Measurements from ENCODE around the gene CD3E.

The CD3E gene

DNA sequence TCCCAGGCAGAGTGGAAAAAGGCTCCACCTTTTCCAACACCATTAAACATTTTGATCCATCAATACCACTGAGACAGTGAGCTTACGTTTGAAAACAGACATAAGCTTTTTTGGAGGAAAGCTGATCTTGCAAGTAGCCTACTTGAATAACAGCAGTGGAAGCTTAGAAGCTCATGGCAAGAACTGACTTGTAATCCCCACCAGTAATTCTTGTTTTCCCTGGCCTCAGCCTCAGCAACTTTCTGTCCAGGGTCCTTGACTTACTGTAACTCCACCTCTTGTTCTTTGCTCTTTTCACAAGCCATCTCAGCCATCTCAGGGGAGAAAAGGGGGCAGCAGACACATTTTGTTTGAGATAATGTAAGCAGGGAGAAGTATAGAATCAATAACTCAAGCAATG lies 28.1 kb upstream of the CD3E start:
- Histone ChIP-seq H3K4me3 (ENCODE audit: low read depth, low read length) (no peak overlapping the region), H3K14ac (ENCODE audit: low read length) (no peak overlapping the region), H3K9me3 (ENCODE audit: insufficient read depth, low read depth, low read length) (no peaks in the 10 kb centered on the region), H4K12ac (ENCODE audit: low read depth, low read length) (no peak overlapping the region), H3K36me3 (ENCODE audit: control insufficient read depth in 1 of 2, insufficient read depth in 2 of 2, low read length in 2 of 2) (no peaks in the 10 kb centered on the region), H2BK5ac (ENCODE audit: low read depth, low read length, poor library complexity) (no peak overlapping the region), H2BK120ac (ENCODE audit: insufficient read depth, low read length, poor library complexity) (no peak overlapping the region), H2AFZ (ENCODE audit: insufficient read depth, low read length, poor library complexity) (no peak overlapping the region), H4K8ac (ENCODE audit: low read depth, low read length) (no peak overlapping the region), H3K4me1 (ENCODE audit: control insufficient read depth in 1 of 2, insufficient read depth in 2 of 2, low read length in 2 of 2) (peaks cover 8 to 12% of the 10 kb centered on the region in 2 experiments), H3K18ac (ENCODE audit: low read length) (no peak overlapping the region), H3K9ac (ENCODE audit: low read length) (no peak overlapping the region), H3K4ac (ENCODE audit: low read depth, low read length) (no peak overlapping the region), H3K27ac (ENCODE audit: low read depth, low read length) (no peak overlapping the region), H2AK5ac (ENCODE audit: low read length) (no peak overlapping the region), H3K4me2 (ENCODE audit: low read length) (no peak overlapping the region), H3K23ac (ENCODE audit: low read length) (no peak overlapping the region), H3K27me3 (ENCODE audit: insufficient read depth, low read length) (no peaks in the 10 kb centered on the region), H2BK12ac (ENCODE audit: low read length) (no peak overlapping the region), H4K91ac (ENCODE audit: low read depth, low read length) (no peak overlapping the region), H3K79me1 (ENCODE audit: low read length) (peaks cover 3% of the 10 kb centered on the region), H3K79me2 (ENCODE audit: control insufficient read depth, insufficient read depth, low read length, poor library complexity) (no peaks in the 10 kb centered on the region)
- no CpG with 5 or more reads among the region's 1 CpG for WGBS (ENCODE audit: extremely low coverage, insufficient coverage, insufficient read length)
- no peak for DNase-seq

DNA sequence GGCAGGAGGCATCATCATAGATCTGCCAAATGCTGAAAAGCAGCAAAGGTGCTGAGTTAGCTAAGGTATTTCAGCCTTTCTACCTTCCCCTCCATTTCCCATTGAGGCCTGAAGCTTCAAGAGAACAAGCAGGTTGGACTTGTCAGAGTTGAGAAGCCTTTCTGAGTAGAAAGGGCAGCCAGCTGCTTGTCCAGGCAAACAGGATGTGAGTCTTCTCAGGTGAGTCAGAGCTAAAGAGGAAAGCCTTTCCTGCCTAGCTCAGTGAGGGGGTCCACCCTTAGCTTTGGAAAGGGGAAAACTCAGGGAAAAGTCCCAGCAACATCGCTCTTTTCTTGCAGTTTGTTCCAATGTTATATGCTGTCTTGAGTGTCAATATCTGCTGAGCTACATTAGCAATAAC lies 27.2 kb upstream of the CD3E start:
- H3K79me1 ChIP-seq (ENCODE audit: low read length) = peaks cover 3% of the 10 kb centered on the region
- no peak overlapping the region for H4K12ac ChIP-seq (ENCODE audit: low read depth, low read length)
- no peak overlapping the region for H3K9ac ChIP-seq (ENCODE audit: low read length)
- no peaks in the 10 kb centered on the region for H3K79me2 ChIP-seq (ENCODE audit: control insufficient read depth, insufficient read depth, low read length, poor library complexity)
- no peak overlapping the region for H3K4me3 ChIP-seq (ENCODE audit: low read depth, low read length)
- H2BK12ac ChIP-seq (ENCODE audit: low read length) = no peak overlapping the region
- no peak overlapping the region for H3K4me2 ChIP-seq (ENCODE audit: low read length)
- no peak overlapping the region for H2BK120ac ChIP-seq (ENCODE audit: insufficient read depth, low read length, poor library complexity)
- no peak overlapping the region for H3K23ac ChIP-seq (ENCODE audit: low read length)
- H3K4ac ChIP-seq (ENCODE audit: low read depth, low read length) = no peak overlapping the region
- H3K27me3 ChIP-seq (ENCODE audit: insufficient read depth, low read length) = no peaks in the 10 kb centered on the region
- no peak overlapping the region for H4K8ac ChIP-seq (ENCODE audit: low read depth, low read length)
- DNase-seq = peak in 1 of 2 donors; percentile 39
- peaks cover 8 to 12% of the 10 kb centered on the region in 2 experiments for H3K4me1 ChIP-seq (ENCODE audit: control insufficient read depth in 1 of 2, insufficient read depth in 2 of 2, low read length in 2 of 2)
- H3K18ac ChIP-seq (ENCODE audit: low read length) = no peak overlapping the region
- no CpG with 5 or more reads among the region's 1 CpG for WGBS (ENCODE audit: extremely low coverage, insufficient coverage, insufficient read length)
- H2AK5ac ChIP-seq (ENCODE audit: low read length) = no peak overlapping the region
- H3K36me3 ChIP-seq (ENCODE audit: control insufficient read depth in 1 of 2, insufficient read depth in 2 of 2, low read length in 2 of 2) = no peaks in the 10 kb centered on the region
- no peak overlapping the region for H3K14ac ChIP-seq (ENCODE audit: low read length)
- H2AFZ ChIP-seq (ENCODE audit: insufficient read depth, low read length, poor library complexity) = no peak overlapping the region
- H3K27ac ChIP-seq (ENCODE audit: low read depth, low read length) = no peak overlapping the region
- no peak overlapping the region for H2BK5ac ChIP-seq (ENCODE audit: low read depth, low read length, poor library complexity)
- no peaks in the 10 kb centered on the region for H3K9me3 ChIP-seq (ENCODE audit: insufficient read depth, low read depth, low read length)
- H4K91ac ChIP-seq (ENCODE audit: low read depth, low read length) = no peak overlapping the region

DNA sequence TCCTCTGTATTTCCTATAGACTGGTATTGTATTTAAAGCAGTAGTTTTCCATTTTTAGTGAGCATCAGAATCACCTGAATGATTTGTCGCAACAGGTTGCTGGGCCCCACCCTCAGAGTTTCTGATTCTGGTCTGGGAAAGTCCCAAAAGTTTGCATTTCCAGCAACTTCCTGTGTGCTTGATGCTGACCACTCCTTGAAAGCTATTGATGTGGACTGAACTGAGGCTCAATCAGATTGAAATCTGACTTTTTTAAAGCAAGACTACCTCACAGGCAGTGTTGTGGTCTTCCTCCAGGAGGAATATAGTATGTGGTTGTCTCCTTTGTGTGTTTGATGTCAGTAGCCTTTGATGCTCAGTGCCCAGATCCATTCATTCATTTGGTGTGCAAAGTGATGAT lies 23.2 kb upstream of the CD3E start:
- H2BK12ac ChIP-seq (ENCODE audit: low read length) = no peak overlapping the region
- H3K4me2 ChIP-seq (ENCODE audit: low read length) = no peak overlapping the region
- no peak overlapping the region for H3K18ac ChIP-seq (ENCODE audit: low read length)
- H3K79me2 ChIP-seq (ENCODE audit: control insufficient read depth, insufficient read depth, low read length, poor library complexity) = no peaks in the 10 kb centered on the region
- no peaks in the 10 kb centered on the region for H3K9me3 ChIP-seq (ENCODE audit: insufficient read depth, low read depth, low read length)
- H3K27me3 ChIP-seq (ENCODE audit: insufficient read depth, low read length) = no peaks in the 10 kb centered on the region
- no peak for DNase-seq
- H3K4me1 ChIP-seq (ENCODE audit: control insufficient read depth in 1 of 2, insufficient read depth in 2 of 2, low read length in 2 of 2) = peaks cover 0 to 3% of the 10 kb centered on the region in 2 experiments
- H4K12ac ChIP-seq (ENCODE audit: low read depth, low read length) = no peak overlapping the region
- H3K27ac ChIP-seq (ENCODE audit: low read depth, low read length) = no peak overlapping the region
- H3K23ac ChIP-seq (ENCODE audit: low read length) = no peak overlapping the region
- no peak overlapping the region for H2AK5ac ChIP-seq (ENCODE audit: low read length)
- no peak overlapping the region for H3K4ac ChIP-seq (ENCODE audit: low read depth, low read length)
- no peak overlapping the region for H2BK120ac ChIP-seq (ENCODE audit: insufficient read depth, low read length, poor library complexity)
- no peak overlapping the region for H2BK5ac ChIP-seq (ENCODE audit: low read depth, low read length, poor library complexity)
- H3K79me1 ChIP-seq (ENCODE audit: low read length) = peaks cover 2% of the 10 kb centered on the region
- no peak overlapping the region for H4K91ac ChIP-seq (ENCODE audit: low read depth, low read length)
- no peak overlapping the region for H3K14ac ChIP-seq (ENCODE audit: low read length)
- no peaks in the 10 kb centered on the region for H3K36me3 ChIP-seq (ENCODE audit: control insufficient read depth in 1 of 2, insufficient read depth in 2 of 2, low read length in 2 of 2)
- no peak overlapping the region for H2AFZ ChIP-seq (ENCODE audit: insufficient read depth, low read length, poor library complexity)
- no peak overlapping the region for H3K9ac ChIP-seq (ENCODE audit: low read length)
- WGBS (ENCODE audit: extremely low coverage, insufficient coverage, insufficient read length) = no CpG with 5 or more reads among the region's 1 CpG
- H3K4me3 ChIP-seq (ENCODE audit: low read depth, low read length) = no peak overlapping the region
- H4K8ac ChIP-seq (ENCODE audit: low read depth, low read length) = no peak overlapping the region

DNA sequence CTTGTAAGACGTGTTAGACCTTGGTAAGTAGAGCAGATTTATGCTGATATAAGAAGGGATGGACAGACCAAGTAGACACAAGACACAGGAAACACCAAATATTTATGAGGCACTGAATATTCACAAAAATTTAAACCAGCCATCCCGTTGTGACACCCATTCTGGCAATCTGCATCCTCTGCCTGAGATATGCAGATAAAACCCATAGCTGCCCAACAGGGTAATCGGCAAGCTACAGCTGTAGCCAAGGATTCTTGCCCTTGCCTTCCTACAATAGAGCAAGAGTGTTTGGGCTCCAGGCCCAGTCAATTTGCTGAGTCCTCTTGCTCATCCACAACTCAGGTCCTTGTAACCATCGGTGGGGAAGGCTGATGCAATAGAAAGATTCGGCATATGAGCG lies 21.9 kb upstream of the CD3E start:
- no peak overlapping the region for H2BK5ac ChIP-seq (ENCODE audit: low read depth, low read length, poor library complexity)
- H4K12ac ChIP-seq (ENCODE audit: low read depth, low read length) = no peak overlapping the region
- H3K14ac ChIP-seq (ENCODE audit: low read length) = no peak overlapping the region
- no peak overlapping the region for H2BK12ac ChIP-seq (ENCODE audit: low read length)
- H3K4me2 ChIP-seq (ENCODE audit: low read length) = no peak overlapping the region
- H3K18ac ChIP-seq (ENCODE audit: low read length) = no peak overlapping the region
- H2BK120ac ChIP-seq (ENCODE audit: insufficient read depth, low read length, poor library complexity) = no peak overlapping the region
- no peak overlapping the region for H3K4ac ChIP-seq (ENCODE audit: low read depth, low read length)
- no peak overlapping the region for H3K27ac ChIP-seq (ENCODE audit: low read depth, low read length)
- WGBS (ENCODE audit: extremely low coverage, insufficient coverage, insufficient read length) = no CpG with 5 or more reads among the region's 6 CpGs
- H2AFZ ChIP-seq (ENCODE audit: insufficient read depth, low read length, poor library complexity) = no peak overlapping the region
- H3K79me2 ChIP-seq (ENCODE audit: control insufficient read depth, insufficient read depth, low read length, poor library complexity) = no peaks in the 10 kb centered on the region
- DNase-seq = no peak
- no peak overlapping the region for H3K23ac ChIP-seq (ENCODE audit: low read length)
- H3K4me3 ChIP-seq (ENCODE audit: low read depth, low read length) = no peak overlapping the region
- H3K36me3 ChIP-seq (ENCODE audit: control insufficient read depth in 1 of 2, insufficient read depth in 2 of 2, low read length in 2 of 2) = no peaks in the 10 kb centered on the region
- no peak overlapping the region for H2AK5ac ChIP-seq (ENCODE audit: low read length)
- no peak overlapping the region for H4K91ac ChIP-seq (ENCODE audit: low read depth, low read length)
- no peaks in the 10 kb centered on the region for H3K79me1 ChIP-seq (ENCODE audit: low read length)
- H3K27me3 ChIP-seq (ENCODE audit: insufficient read depth, low read length) = no peaks in the 10 kb centered on the region
- no peaks in the 10 kb centered on the region for H3K4me1 ChIP-seq (ENCODE audit: control insufficient read depth in 1 of 2, insufficient read depth in 2 of 2, low read length in 2 of 2)
- H4K8ac ChIP-seq (ENCODE audit: low read depth, low read length) = no peak overlapping the region
- H3K9ac ChIP-seq (ENCODE audit: low read length) = no peak overlapping the region
- H3K9me3 ChIP-seq (ENCODE audit: insufficient read depth, low read depth, low read length) = no peaks in the 10 kb centered on the region
